DMS153 treated with DMSO at 0.1 percent for 48 hours (cell line): ENCODE data around the gene MBD4.
"Not testable (repeated sequence)": the region's sequence is repeated elsewhere in the genome, so short reads cannot be mapped to it uniquely, and the experiment has no call there.

Source experiments
- DNase-seq: peaks from one replicate; lab custom pipeline; 2025; ENCODE audit not compliant: unreplicated experiment; lab: John Stamatoyannopoulos, UW

Gene MBD4

GRCh38 chr3:129412542-129413198 lies 27.1 kb downstream of the MBD4 start:
- no peak for DNase-seq

- DNase-seq = no peak
These were observed 28.8 kb downstream of the MBD4 start for GRCh38 chr3:129410971-129411370.

- no peak for DNase-seq
These were observed 30.2 kb downstream of the MBD4 start for GRCh38 chr3:129409541-129409940.

- DNase-seq = no peak
These were observed 35.1 kb downstream of the MBD4 start for GRCh38 chr3:129404610-129405009.

GRCh38 chr3:129404130-129404529 lies 35.6 kb downstream of the MBD4 start:
- no peak for DNase-seq

- no peak for DNase-seq
These were observed 36.3 kb downstream of the MBD4 start for GRCh38 chr3:129403450-129403849.

- DNase-seq = no peak
These were observed 37.1 kb downstream of the MBD4 start for GRCh38 chr3:129402616-129403015.

GRCh38 chr3:129402210-129402609 lies 37.5 kb downstream of the MBD4 start:
- no peak for DNase-seq

- no peak for DNase-seq
These were observed 39.8 kb downstream of the MBD4 start for GRCh38 chr3:129399895-129400357.

- peak; percentile 93 for DNase-seq
These were observed 40.4 kb downstream of the MBD4 start for GRCh38 chr3:129399145-129399894.

- no peak for DNase-seq
These were observed 41.0 kb downstream of the MBD4 start for GRCh38 chr3:129398803-129399144.

- DNase-seq = not testable (repeated sequence)
These were observed 45.8 kb downstream of the MBD4 start for GRCh38 chr3:129393760-129394564.

- DNase-seq = no peak
These were observed 46.5 kb downstream of the MBD4 start for GRCh38 chr3:129393271-129393670.

- DNase-seq = not testable (repeated sequence)
These were observed 47.5 kb downstream of the MBD4 start for GRCh38 chr3:129392106-129392887.

GRCh38 chr3:129391583-129391982 lies 48.2 kb downstream of the MBD4 start:
- not testable (repeated sequence) for DNase-seq

- DNase-seq = no peak
These were observed 50.2 kb downstream of the MBD4 start for GRCh38 chr3:129389572-129389937.

- not testable (repeated sequence) for DNase-seq
These were observed 50.8 kb downstream of the MBD4 start for GRCh38 chr3:129388791-129389571.

- no peak for DNase-seq
These were observed 52.3 kb downstream of the MBD4 start for GRCh38 chr3:129387487-129387886.

GRCh38 chr3:129386984-129387383 lies 52.8 kb downstream of the MBD4 start:
- DNase-seq = no peak

GRCh38 chr3:129385507-129385906 lies 54.2 kb downstream of the MBD4 start:
- DNase-seq = not testable (repeated sequence)
